GM12878 (cell line): ENCODE data around the gene CAPN14. TPM values are rescaled to one million over a fixed set of nuclear protein-coding genes. Genes with fewer than 3 reads are reported as not detected.

ENCODE experiments used
- ATAC-seq: fragments of 200-7000 bp; cut with Tn5 transposase; 3 replicates; pipeline ENCODE4 v1.9.1; 2020; ENCODE audit warnings: mild to moderate bottlenecking, moderate library complexity
- BruUV-seq: library from RNA; stranded (reverse); fragments of 400-500 nt; replicated peaks from 2 replicates; lab custom pipeline; 2021; lab: Mats Ljungman, UMichigan
- CTCF ChIA-PET: fragments of 300-600 bp; sonication (Branson Sonifier 250); formaldehyde crosslinking; extraction: SDS; loops from one replicate; lab custom pipeline; 2021; ENCODE audit warnings: inconsistent platforms; lab: Yijun Ruan, JAX
- POLR2A ChIA-PET: fragments of 350-600 bp; formaldehyde crosslinking; extraction: SDS; loops from one replicate; lab custom pipeline; 2021; ENCODE audit warnings: inconsistent platforms; lab: Charles Lee
- RAD21 ChIA-PET: fragments of 300-600 bp; sonication (Branson Sonifier 250); formaldehyde crosslinking; loops from one replicate; lab custom pipeline; 2023; ENCODE audit warnings: antibody characterized with exemption; ENCODE audit not compliant: unreplicated experiment; lab: Charles Lee
- SMC1A ChIA-PET: fragments of 300-600 bp; sonication (Branson Sonifier 250); formaldehyde crosslinking; loops from one replicate; lab custom pipeline; 2023; ENCODE audit not compliant: unreplicated experiment, uncharacterized antibody; lab: Charles Lee
- DNase-seq: peaks from one replicate; pipeline ENCODE4 v3.0.0-alpha.2; 2011; ENCODE audit warnings: low read depth, low spot score
- FAIRE-seq: peaks from 3 replicates; lab custom pipeline; 2011; peaks lifted over from hg19 to GRCh38; lab: Jason Lieb, UNC
- H2AFZ ChIP-seq: 2 replicates; pipeline ENCODE4 v1.6.0; 2011; ENCODE audit warnings: low read depth, low read length, control low read depth; ENCODE audit not compliant: control insufficient read depth
- H3K27ac ChIP-seq: 2 replicates; pipeline ENCODE4 v1.5.1; 2011; ENCODE audit warnings: control low read depth; ENCODE audit not compliant: control insufficient read depth, insufficient read depth
- H3K27me3 ChIP-seq, 2 experiments: replicated peaks in 1 of 2; 2 replicates each; pipeline versions ENCODE4 v1.6.0 to v1.6.1; 2011; ENCODE audit warnings: low read length in 1 of 2; ENCODE audit not compliant: control insufficient read depth in 2 of 2, insufficient read depth in 2 of 2
- H3K36me3 ChIP-seq, 2 experiments: 2 replicates each; pipeline ENCODE4 v1.5.1; 2011; ENCODE audit warnings: low read length in 1 of 2; ENCODE audit not compliant: control insufficient read depth in 2 of 2, insufficient read depth in 2 of 2
- H3K4me1 ChIP-seq: 2 replicates; pipeline ENCODE4 v1.6.1; 2011; ENCODE audit warnings: mild to moderate bottlenecking, low read length, moderate library complexity, mixed read lengths; ENCODE audit not compliant: control insufficient read depth, insufficient read depth
- H3K4me2 ChIP-seq: 2 replicates; pipeline ENCODE4 v1.6.0; 2011; ENCODE audit warnings: control low read depth; ENCODE audit not compliant: control insufficient read depth, insufficient read depth
- H3K4me3 ChIP-seq: fragments of 200-600 bp; sonication (generic); 2 replicates; pipeline ENCODE4 v1.5.1; 2016
- H3K79me2 ChIP-seq: 2 replicates; pipeline ENCODE4 v1.6.0; 2011; ENCODE audit warnings: low read length; ENCODE audit not compliant: control insufficient read depth, insufficient read depth
- H3K9ac ChIP-seq: 2 replicates; pipeline ENCODE4 v1.8.0; 2011; ENCODE audit warnings: low read length, control low read depth, mixed read lengths; ENCODE audit not compliant: control insufficient read depth, insufficient read depth
- H3K9me3 ChIP-seq: replicated peaks from 3 replicates; pipeline ENCODE4 v1.5.1; 2011; ENCODE audit warnings: mild to moderate bottlenecking, low read length; ENCODE audit not compliant: control insufficient read depth, insufficient read depth
- H4K20me1 ChIP-seq: 2 replicates; pipeline ENCODE4 v1.6.0; 2011; ENCODE audit not compliant: control insufficient read depth, insufficient read depth
- BACH1 ChIP-seq: fragments of 450-650 bp; IDR thresholded peaks from 2 replicates; pipeline ENCODE4 v1.6.1; 2017; ENCODE audit warnings: mild to moderate bottlenecking, borderline replicate concordance
- CTCF ChIP-seq, 3 experiments: IDR thresholded peaks in 2 of 3; conservative IDR thresholded peaks in 1 of 3; 2 replicates each; pipeline ENCODE4 v1.5.1; 2011; ENCODE audit warnings: low read depth in 3 of 3, low read length in 3 of 3, mild to moderate bottlenecking in 3 of 3, control low read depth in 2 of 3, moderate library complexity in 2 of 3, inconsistent platforms in 1 of 3, mixed read lengths in 1 of 3; ENCODE audit not compliant: control insufficient read depth in 2 of 3, insufficient read depth in 1 of 3; ENCODE audit errors: extremely low read depth in 1 of 3
- IKZF1 ChIP-seq: fragments of 450-650 bp; conservative IDR thresholded peaks from 2 replicates; pipeline ENCODE4 v1.6.1; 2017; ENCODE audit warnings: antibody characterized with exemption, mild to moderate bottlenecking
- JUND ChIP-seq: IDR thresholded peaks from 2 replicates; pipeline ENCODE4 v1.6.1; 2012; ENCODE audit warnings: low read depth, mild to moderate bottlenecking, low read length, improper control_type of control experiment, moderate library complexity
- SKIL ChIP-seq: fragments of 450-650 bp; IDR thresholded peaks from 2 replicates; pipeline ENCODE4 v1.6.1; 2017; ENCODE audit warnings: mild to moderate bottlenecking, low read depth, inconsistent platforms; ENCODE audit not compliant: poor library complexity, severe bottlenecking
- SMC3 ChIP-seq: IDR thresholded peaks from 2 replicates; pipeline ENCODE4 v1.6.1; 2011; ENCODE audit warnings: low read length, improper control_type of control experiment, borderline replicate concordance
- YBX1 ChIP-seq: fragments of 450-650 bp; IDR thresholded peaks from 2 replicates; pipeline ENCODE4 v1.6.1; 2016; ENCODE audit warnings: antibody characterized with exemption
- ZNF24 ChIP-seq: fragments of 450-650 bp; IDR thresholded peaks from 2 replicates; pipeline ENCODE4 v1.6.1; 2017; ENCODE audit warnings: antibody characterized with exemption, mild to moderate bottlenecking
- ZNF384 ChIP-seq: IDR thresholded peaks from 2 replicates; pipeline ENCODE4 v1.6.1; 2012; ENCODE audit warnings: low read depth, mild to moderate bottlenecking, low read length, improper control_type of control experiment, borderline replicate concordance
- WGBS: methylation state at CpG from one replicate; pipeline ENCODE4 v1.1.6; 2016; ENCODE audit warnings: low lambda C conversion rate; ENCODE audit not compliant: insufficient replicate concordance, insufficient coverage; ENCODE audit errors: missing lambda C conversion rate; 5-methylcytosine and 5-hydroxymethylcytosine counted together
- in situ Hi-C: fragments of 300-500 bp; cut with MboI; formaldehyde crosslinking; loops from 9 replicates; pipeline ENCODE4 v1.14.3; 2018; ENCODE audit warnings: mixed read lengths
- intact Hi-C: fragments of 100-400 bp; cut with micrococcal nuclease; formaldehyde crosslinking; loops from one replicate; pipeline ENCODE4 v1.14.2; 2022; ENCODE audit not compliant: unreplicated experiment
- polyA plus RNA-seq, 11 experiments: library from polyadenylated mRNA; depleted of rRNA in 4 of 11; unstranded in 6 of 11; stranded (reverse) in 5 of 11; fragments of >200 nt; fragmentation: Nextera tagmentation in 4 of 11; fragmentation: Illumina TruSeq in 1 of 11; extraction: Ambion mirVana in 4 of 11; extraction: Trizol in 1 of 11; gene quantifications; 1 replicate in 1 of 11; 2 replicates in 10 of 11; pipeline versions ENCODE4 v1.2.1 to v1.2.3, GENCODE V29; 2011 to 2016; ENCODE audit warnings: inconsistent platforms in 2 of 11, missing spikeins in 2 of 11, low read depth in 1 of 11
- total RNA-seq, 4 experiments: library from RNA; depleted of rRNA in 3 of 4; stranded (reverse); fragments of >200 nt in 3 of 4; fragmentation: Illumina TruSeq in 1 of 4; extraction: Trizol in 1 of 4; gene quantifications; 2 replicates each; pipeline versions ENCODE4 v1.2.1 to v1.2.3, GENCODE V29; 2013 to 2021

Gene CAPN14
- total and polyA plus RNA-seq, 10 of the 15 experiments (the other 5 are each of a cell fraction or from before 2014, with no cell fraction given), result 0.08 to 1.5 (median 1.1) TPM

- intact Hi-C loops (no loop called here), in situ Hi-C loops (no loop called here)
- no peaks in the 10 kb centered on the region for H3K27me3 ChIP-seq
- 0% methylated on average over 1 of the region's 1 CpG for WGBS
- ChIA-PET RAD21 (interaction anchor here (0.7 to 1.9 kb wide), 6 partner anchors 8 to 125 kb away, joined by 3 to 6 read pairs (median 4); partner anchors contain the start of gene EHD3), POLR2A (interaction anchor here (0.9 to 1.4 kb wide), 3 partner anchors 9 to 45 kb away, joined by 3 to 4 read pairs (median 3); partner anchors contain the start of gene CAPN14), CTCF (interaction anchor here (0.7 to 4.2 kb wide), 6 partner anchors 8 to 125 kb away, joined by 3 to 25 read pairs (median 4); partner anchors contain the start of gene CAPN14), SMC1A (interaction anchor here (1.0 to 3.2 kb wide), 9 partner anchors 9 to 126 kb away, joined by 3 to 13 read pairs (median 4); partner anchors contain the start of genes CAPN14 and EHD3)
- H3K4me1 ChIP-seq, result peaks cover 4% of the 10 kb centered on the region; the same call in 1 of the 2 replicates
- H3K4me3 ChIP-seq, result no peak overlapping the region
- H2AFZ ChIP-seq, result peak overlapping the region; percentile 9; the same call in 1 of the 2 replicates
- FAIRE-seq, result no peak
- H3K27ac ChIP-seq, result no peak overlapping the region
- no peak overlapping the region for H3K9ac ChIP-seq
- H3K79me2 ChIP-seq, result no peaks in the 10 kb centered on the region
- no peak overlapping the region for H3K4me2 ChIP-seq
- TF ChIP-seq YBX1 (no peak), IKZF1 (0 out of 2 replicates have a peak, but pooled peaks have one; percentile 0)
- no TSS peak for BruUV-seq
- no peaks in the 10 kb centered on the region for H3K9me3 ChIP-seq
- H4K20me1 ChIP-seq, result no peaks in the 10 kb centered on the region
- no peaks in the 10 kb centered on the region for H3K36me3 ChIP-seq
- DNase-seq, result no peak
- peak; percentile 28; the same call in 2 of the 3 replicates for ATAC-seq
These were observed 9.1 kb downstream of the CAPN14 start for GRCh38 chr2:31208240-31208639.

- Histone ChIP-seq H3K4me2 (no peak overlapping the region), H2AFZ (no peak overlapping the region), H3K4me3 (no peak overlapping the region), H3K27ac (no peak overlapping the region), H3K36me3 (no peaks in the 10 kb centered on the region), H4K20me1 (no peaks in the 10 kb centered on the region), H3K79me2 (no peaks in the 10 kb centered on the region), H3K9me3 (no peaks in the 10 kb centered on the region), H3K9ac (no peak overlapping the region), H3K4me1 (peaks cover 4% of the 10 kb centered on the region; the same call in 1 of the 2 replicates), H3K27me3 (no peaks in the 10 kb centered on the region)
- FAIRE-seq, result no peak
- TF ChIP-seq BACH1 (no peak), SMC3 (no peak), SKIL (peak; percentile 25), IKZF1 (0 out of 2 replicates have a peak, but pooled peaks have one; percentile 11), ZNF384 (peak; percentile 10; the same call in 1 of the 2 replicates), CTCF (IDR thresholded peaks at IDR 0.05 in 2 of 3, conservative IDR thresholded peaks at IDR 0.05 in 1 of 3; ENCODE audit: control insufficient read depth in 2 of 3, extremely low read depth in 1 of 3, insufficient read depth in 1 of 3, low read depth in 3 of 3, low read length in 3 of 3) (peak in 1 of 3 experiments; percentile 16; a peak in 2 of 6 replicates), ZNF24 (no peak), JUND (no peak)
- in situ Hi-C loops (no loop called here), intact Hi-C loops (no loop called here)
- no peak for DNase-seq
- RAD21 ChIA-PET, result interaction anchor here (0.8 to 1.9 kb wide), 6 partner anchors 9 to 125 kb away, joined by 3 to 6 read pairs (median 4); partner anchors contain the start of gene EHD3
- SMC1A ChIA-PET, result interaction anchor here (0.8 to 3.2 kb wide), 10 partner anchors 9 to 126 kb away, joined by 3 to 13 read pairs (median 4); partner anchors contain the start of genes CAPN14 and EHD3
- CTCF ChIA-PET, result interaction anchor here (0.7 to 4.2 kb wide), 6 partner anchors 9 to 125 kb away, joined by 3 to 25 read pairs (median 4); partner anchors contain the start of gene CAPN14
- BruUV-seq, result no TSS peak
- peak; percentile 83 for ATAC-seq
- WGBS, result 0% methylated on average over 2 of the region's 2 CpGs
- POLR2A ChIA-PET, result interaction anchor here (0.9 to 1.4 kb wide), 3 partner anchors 9 to 45 kb away, joined by 3 to 4 read pairs (median 3); partner anchors contain the start of gene CAPN14
These were observed 9.5 kb downstream of the CAPN14 start for GRCh38 chr2:31207790-31208189.
